ENCODE results near the gene AASS. TPM values are rescaled to one million over a fixed set of nuclear protein-coding genes. Genes with fewer than 3 reads are reported as not detected.

The AASS gene
- total RNA-seq, 2 donors from 2014 or later = 28.5 to 37.9 TPM

DNA sequence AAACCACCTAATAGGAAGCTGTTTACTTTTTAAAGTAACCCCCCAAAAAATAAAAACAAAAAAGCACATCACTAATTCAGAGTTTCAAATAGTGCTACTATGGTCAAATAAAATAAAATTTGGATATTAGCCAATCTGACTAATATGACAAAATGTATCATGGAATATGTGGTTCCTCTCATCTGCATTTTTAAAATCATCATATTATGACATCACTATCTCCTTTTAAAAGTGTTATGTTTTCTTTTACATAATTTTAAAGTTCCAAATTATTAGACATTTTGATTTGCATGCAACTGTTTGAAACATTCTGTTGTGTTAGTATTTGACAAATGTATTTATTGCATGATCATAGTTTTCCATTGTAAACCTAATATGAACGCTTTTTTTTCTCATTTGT, 110.4 kb downstream of the AASS start:
- no peaks in the 10 kb centered on the region for H3K36me3 ChIP-seq (replicated peaks in 1 of 2; ENCODE audit: insufficient read depth in 1 of 2, low read depth in 2 of 2)
- ATAC-seq (no peak), DNase-seq (no peak)
- 69 to 74% methylated on average over 1 of the region's 1 CpG for WGBS, 2 donors
- H3K4me3 ChIP-seq = no peak overlapping the region
- intact Hi-C loops (cut with DNase I) = no loop called here
- H3K4me1 ChIP-seq = no peaks in the 10 kb centered on the region
- H3K9me3 ChIP-seq = no peaks in the 10 kb centered on the region
- TF ChIP-seq POLR2A (IDR thresholded peaks at IDR 0.05) (no peak), CTCF (IDR thresholded peaks at IDR 0.05) (no peak)
- no peak overlapping the region for H3K27ac ChIP-seq
- no peaks in the 10 kb centered on the region for H3K27me3 ChIP-seq

GRCh38 chr7:122027058-122027457, 117.0 kb downstream of the AASS start:
- Histone ChIP-seq H3K9me3 (no peaks in the 10 kb centered on the region), H3K27me3 (no peaks in the 10 kb centered on the region), H3K4me3 (no peak overlapping the region), H3K27ac (no peak overlapping the region), H3K36me3 (replicated peaks in 1 of 2; ENCODE audit: insufficient read depth in 1 of 2, low read depth in 2 of 2) (no peaks in the 10 kb centered on the region), H3K4me1 (no peaks in the 10 kb centered on the region)
- TF ChIP-seq POLR2A (IDR thresholded peaks at IDR 0.05) = no peak
- no peak for TF ChIP-seq CTCF (IDR thresholded peaks at IDR 0.05)
- ATAC-seq = no peak
- intact Hi-C loops (cut with DNase I) = no loop called here
- 96 to 99% methylated on average over 2 of the region's 2 CpGs for WGBS, 2 donors
- no peak for DNase-seq

Small RNAs within 50 kb of the gene (small RNA-seq; reads per million reads assigned to genes)
- gene RNU7-154P = not detected

Other genes with a start within 250 kb of the AASS start
- not detected for gene FEZF1, start 160.5 kb upstream of the AASS start, total RNA-seq